HG03196 (cell line): ENCODE results near the gene DDX20.
"Not testable (repeated sequence)": the region's sequence is repeated elsewhere in the genome, so short reads cannot be mapped to it uniquely, and the experiment has no call there.

Experiments used
- ATAC-seq: cut with Tn5 transposase; IDR thresholded peaks from one replicate; pipeline ENCODE4 v1.9.1; 2021; ENCODE audit not compliant: unreplicated experiment

Gene DDX20

GRCh38 chr1:111733183-111733991, 22.3 kb upstream of the DDX20 start:
- no peak for ATAC-seq

- ATAC-seq: no peak
These were observed 21.7 kb upstream of the DDX20 start for GRCh38 chr1:111733992-111734341.

GRCh38 chr1:111734426-111734825, 21.3 kb upstream of the DDX20 start:
- no peak for ATAC-seq

- no peak for ATAC-seq
These were observed 20.8 kb upstream of the DDX20 start for GRCh38 chr1:111734856-111735255.

- ATAC-seq: no peak
These were observed 20.4 kb upstream of the DDX20 start for GRCh38 chr1:111735321-111735720.

GRCh38 chr1:111735858-111736544, 19.7 kb upstream of the DDX20 start:
- no peak for ATAC-seq

GRCh38 chr1:111736548-111737215, 19.0 kb upstream of the DDX20 start:
- no peak for ATAC-seq

GRCh38 chr1:111737216-111738132, 18.2 kb upstream of the DDX20 start:
- ATAC-seq: no peak

- no peak for ATAC-seq
These were observed 17.6 kb upstream of the DDX20 start for GRCh38 chr1:111738133-111738435.

- peak; percentile 39 for ATAC-seq
These were observed 17.1 kb upstream of the DDX20 start for GRCh38 chr1:111738436-111739193.

GRCh38 chr1:111739194-111739924, 16.3 kb upstream of the DDX20 start, which contains the start of gene INKA2:
TSS of gene INKA2 (minus strand) at chr1:111739395. CDS start at chr1:111739242, 153 bp downstream.
- peak; percentile 84 for ATAC-seq

GRCh38 chr1:111739925-111740765, 15.6 kb upstream of the DDX20 start:
- ATAC-seq: no peak

- ATAC-seq: not testable (repeated sequence)
These were observed 13.4 kb upstream of the DDX20 start for GRCh38 chr1:111742292-111742691.

GRCh38 chr1:111742938-111743549, 12.7 kb upstream of the DDX20 start:
- ATAC-seq: no peak

- ATAC-seq: no peak
These were observed 12.0 kb upstream of the DDX20 start for GRCh38 chr1:111743679-111744101.

GRCh38 chr1:111745675-111746613, 9.8 kb upstream of the DDX20 start:
- no peak for ATAC-seq

GRCh38 chr1:111746614-111746999, 9.1 kb upstream of the DDX20 start:
- no peak for ATAC-seq
